Memory B cell (primary cell): ENCODE results near the gene AGER.
"Not testable (repeated sequence)": the region's sequence is repeated elsewhere in the genome, so short reads cannot be mapped to it uniquely, and the experiment has no call there.

ENCODE experiments used
- ATAC-seq: fragments of 150-1000 bp; cut with Tn5 transposase; 2 replicates; pipeline ENCODE4 v1.10.0; 2021; ENCODE audit warnings: low read depth, mild to moderate bottlenecking, moderate library complexity
- DNase-seq, 2 donors: peaks; one replicate each; pipeline ENCODE4 v3.0.0; 2022; ENCODE audit warnings: low spot score in 2 of 2
- H3K27ac Mint-ChIP-seq: one replicate; pipeline ENCODE4 v1.8.0; 2022; ENCODE audit warnings: mild to moderate bottlenecking, moderate library complexity, mixed read lengths
- H3K27me3 Mint-ChIP-seq: one replicate; pipeline ENCODE4 v1.8.0; 2022; ENCODE audit warnings: mixed read lengths
- H3K36me3 Mint-ChIP-seq: one replicate; pipeline ENCODE4 v1.8.0; 2022; ENCODE audit warnings: mild to moderate bottlenecking, mixed read lengths
- H3K4me1 Mint-ChIP-seq: one replicate; pipeline ENCODE4 v1.8.0; 2022; ENCODE audit warnings: mixed read lengths
- H3K4me3 Mint-ChIP-seq: one replicate; pipeline ENCODE4 v1.8.0; 2022; ENCODE audit warnings: mild to moderate bottlenecking, moderate library complexity, mixed read lengths
- H3K9me3 Mint-ChIP-seq: one replicate; pipeline ENCODE4 v1.8.0; 2022; ENCODE audit warnings: mixed read lengths

Gene AGER

DNA sequence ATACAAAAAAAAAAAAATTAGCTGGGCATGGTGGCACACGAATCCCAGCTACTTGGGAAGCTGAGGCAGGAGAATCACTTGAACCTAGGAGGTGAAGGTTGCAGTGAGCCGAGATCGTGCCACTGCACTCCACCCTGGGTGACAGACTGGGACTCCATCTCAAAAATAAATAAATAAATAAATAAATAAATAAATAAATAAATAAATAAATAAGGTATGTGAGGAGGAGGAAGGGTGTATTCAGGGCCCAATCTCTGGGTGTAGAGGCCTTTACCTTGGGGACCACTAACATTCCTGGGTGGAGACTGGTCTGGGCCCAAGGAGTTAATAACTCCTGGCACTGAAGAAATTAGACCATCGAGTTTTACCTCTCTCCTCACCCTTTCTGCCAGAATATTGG is 27.4 kb upstream of the AGER start:
- H3K27me3 Mint-ChIP-seq, ATAC-seq, H3K4me3 Mint-ChIP-seq, H3K36me3 Mint-ChIP-seq, H3K27ac Mint-ChIP-seq, H3K9me3 Mint-ChIP-seq, DNase-seq: not testable (repeated sequence)
- peaks cover 17% of the 10 kb centered on the region for H3K4me1 Mint-ChIP-seq

- H3K27me3 Mint-ChIP-seq: no peaks in the 10 kb centered on the region
- DNase-seq (no peak), ATAC-seq (no peak)
- no peaks in the 10 kb centered on the region for H3K36me3 Mint-ChIP-seq
- H3K4me3 Mint-ChIP-seq: no peak overlapping the region
- no peak overlapping the region for H3K27ac Mint-ChIP-seq
- H3K4me1 Mint-ChIP-seq: peaks cover 13% of the 10 kb centered on the region
- no peaks in the 10 kb centered on the region for H3K9me3 Mint-ChIP-seq
These were observed 26.1 kb upstream of the AGER start for GRCh38 chr6:32210191-32210601.

DNA sequence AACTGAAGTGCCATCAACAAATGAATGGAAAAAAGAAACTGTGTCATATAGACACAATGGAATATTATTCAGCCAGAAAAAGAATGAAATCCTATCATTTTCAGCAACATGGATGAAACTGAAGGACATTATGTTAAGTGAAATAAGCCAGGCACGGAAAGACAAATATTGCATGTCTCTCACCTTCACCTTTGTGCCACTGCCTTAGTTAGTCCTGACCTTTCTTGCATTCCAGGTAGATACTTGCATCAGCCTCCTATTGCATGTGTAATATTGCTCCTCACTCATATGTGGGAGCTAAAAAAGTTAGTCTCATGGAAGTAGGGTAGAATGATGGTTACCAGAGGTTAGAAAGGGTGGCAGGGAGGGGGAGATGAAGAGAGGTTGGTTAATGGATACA is 24.9 kb upstream of the AGER start:
- no peak overlapping the region for H3K4me3 Mint-ChIP-seq
- H3K9me3 Mint-ChIP-seq: no peaks in the 10 kb centered on the region
- peak overlapping the region; percentile 29 for H3K27ac Mint-ChIP-seq
- no peaks in the 10 kb centered on the region for H3K27me3 Mint-ChIP-seq
- H3K4me1 Mint-ChIP-seq: peaks cover 11% of the 10 kb centered on the region
- ATAC-seq: no peak
- no peak for DNase-seq
- no peaks in the 10 kb centered on the region for H3K36me3 Mint-ChIP-seq

GRCh38 chr6:32204268-32204715 is 20.2 kb upstream of the AGER start:
- peaks cover 7% of the 10 kb centered on the region for H3K4me1 Mint-ChIP-seq
- ATAC-seq: no peak
- H3K9me3 Mint-ChIP-seq: no peaks in the 10 kb centered on the region
- no peaks in the 10 kb centered on the region for H3K27me3 Mint-ChIP-seq
- H3K27ac Mint-ChIP-seq: no peak overlapping the region
- H3K4me3 Mint-ChIP-seq: no peak overlapping the region
- H3K36me3 Mint-ChIP-seq: no peaks in the 10 kb centered on the region
- DNase-seq: no peak

DNA sequence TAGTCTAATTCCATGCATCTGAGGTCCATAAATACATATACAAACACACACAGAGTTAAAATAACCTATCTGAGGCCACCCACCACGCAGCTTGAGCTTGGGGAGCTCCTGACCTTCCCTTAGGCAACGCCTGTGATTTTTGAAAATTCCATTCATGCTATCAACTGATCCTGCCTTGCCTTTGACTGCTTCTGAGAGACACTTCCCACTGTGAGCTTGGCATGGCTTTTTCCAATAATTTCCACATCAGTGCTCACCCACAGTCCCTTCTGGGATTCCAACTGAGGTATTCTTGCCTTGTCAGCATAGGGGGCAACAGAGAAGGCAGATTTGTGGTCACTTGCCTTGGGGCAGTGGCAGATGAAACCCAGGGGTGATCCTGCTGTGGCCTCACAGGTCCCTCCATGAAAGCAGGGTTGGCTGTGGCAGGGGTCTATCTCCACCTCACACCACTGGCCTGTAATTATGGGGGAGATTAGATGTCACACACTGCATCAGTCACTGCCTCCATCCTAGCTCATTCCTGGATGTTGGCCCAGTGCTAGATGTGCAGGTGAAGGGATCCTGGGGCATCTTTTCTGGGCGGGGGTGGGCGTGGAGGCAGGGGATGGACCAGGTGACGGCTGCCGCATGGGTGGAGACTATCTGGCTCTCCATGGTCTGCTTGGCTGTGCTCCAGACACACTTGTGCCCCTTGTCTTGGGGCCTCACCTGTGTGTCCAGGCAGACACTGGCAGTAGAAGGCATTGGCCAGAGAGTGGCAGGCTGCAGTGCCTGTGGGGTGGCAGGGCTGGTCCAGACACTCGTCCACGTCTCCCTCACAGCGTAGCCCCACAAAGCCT is 19.6 kb upstream of the AGER start:
- Mint-ChIP-seq H3K27me3 (no peaks in the 10 kb centered on the region), H3K36me3 (no peaks in the 10 kb centered on the region), H3K27ac (no peak overlapping the region), H3K4me1 (peaks cover 5% of the 10 kb centered on the region), H3K4me3 (no peak overlapping the region), H3K9me3 (no peaks in the 10 kb centered on the region)
- ATAC-seq (no peak), DNase-seq (no peak)

GRCh38 chr6:32202186-32202585 is 18.1 kb upstream of the AGER start:
- DNase-seq (no peak), ATAC-seq (no peak)
- no peaks in the 10 kb centered on the region for H3K36me3 Mint-ChIP-seq
- H3K27ac Mint-ChIP-seq: no peak overlapping the region
- H3K9me3 Mint-ChIP-seq: no peaks in the 10 kb centered on the region
- no peak overlapping the region for H3K4me3 Mint-ChIP-seq
- no peaks in the 10 kb centered on the region for H3K27me3 Mint-ChIP-seq
- H3K4me1 Mint-ChIP-seq: peaks cover under 1% of the 10 kb centered on the region

DNA sequence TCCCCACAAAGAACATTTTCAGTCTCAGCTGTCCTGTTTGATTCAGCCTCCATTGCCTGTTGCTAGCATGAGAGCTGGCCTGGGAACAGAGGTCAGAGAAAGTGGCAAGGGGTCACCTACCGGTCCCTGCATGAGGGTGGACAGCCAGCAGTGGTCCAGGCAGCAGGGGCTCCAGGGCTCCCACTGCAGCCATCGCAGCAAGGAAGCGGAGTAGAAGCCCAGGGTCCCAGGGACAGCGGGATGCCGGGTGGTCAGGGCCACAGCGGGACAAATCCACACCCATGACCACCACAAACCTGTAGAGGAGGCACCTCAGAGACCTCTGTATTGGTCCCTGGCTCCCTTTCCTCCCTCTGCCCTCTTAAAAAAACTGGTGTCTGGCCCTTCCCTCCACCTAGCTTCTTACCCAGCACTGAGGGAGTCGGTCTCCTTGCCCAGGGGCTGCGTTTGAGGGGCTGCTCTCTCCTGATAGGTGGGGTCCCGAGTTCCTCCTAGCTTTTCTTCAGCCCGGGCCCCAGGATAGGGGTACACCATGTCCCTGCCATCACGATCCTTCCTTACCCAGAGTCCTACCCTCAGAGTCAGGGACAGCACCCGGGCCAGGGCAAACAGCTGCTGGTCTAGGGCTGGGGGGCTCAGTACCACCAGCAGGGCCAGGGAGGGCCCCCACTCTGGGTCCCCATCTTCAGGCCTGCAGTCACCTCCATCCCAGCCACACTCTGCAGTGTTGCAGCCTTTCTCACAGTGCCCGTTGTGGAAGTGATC is 16.8 kb upstream of the AGER start:
- Mint-ChIP-seq H3K36me3 (no peaks in the 10 kb centered on the region), H3K27me3 (no peaks in the 10 kb centered on the region), H3K9me3 (no peaks in the 10 kb centered on the region), H3K4me3 (no peak overlapping the region), H3K4me1 (peaks cover 6% of the 10 kb centered on the region), H3K27ac (no peak overlapping the region)
- ATAC-seq: no peak
- DNase-seq: no peak

- no peak for DNase-seq
These were observed 14.8 kb upstream of the AGER start for GRCh38 chr6:32198866-32199265.

DNA sequence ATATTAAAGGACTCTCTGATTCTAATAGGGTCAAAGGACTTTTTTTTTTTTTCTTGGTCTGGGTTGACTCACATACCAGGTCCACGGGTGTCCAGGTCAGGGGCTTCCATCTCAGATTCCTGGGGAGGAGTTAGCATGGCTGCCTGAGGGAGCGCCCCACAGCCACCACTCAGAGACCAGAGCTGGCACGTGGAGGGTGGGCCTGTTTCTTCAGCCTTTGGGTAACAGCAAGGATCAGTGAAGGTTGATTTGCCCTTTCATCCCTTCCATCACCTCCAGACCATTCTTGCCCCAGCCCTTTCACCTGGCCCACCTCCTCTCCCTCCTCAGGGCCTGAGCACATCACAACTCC is 14.3 kb upstream of the AGER start:
- Mint-ChIP-seq H3K27me3 (no peaks in the 10 kb centered on the region), H3K36me3 (no peaks in the 10 kb centered on the region), H3K9me3 (no peaks in the 10 kb centered on the region), H3K27ac (peak overlapping the region; percentile 99), H3K4me3 (no peak overlapping the region), H3K4me1 (peaks cover 22% of the 10 kb centered on the region)
- no peak for DNase-seq
- ATAC-seq: no peak

More at GRCh38 chr6:32198866-32199265, 14.8 kb upstream of the AGER start:
- H3K36me3 Mint-ChIP-seq: no peaks in the 10 kb centered on the region
- no peak for ATAC-seq
- peaks cover 17% of the 10 kb centered on the region for H3K4me1 Mint-ChIP-seq
- peak overlapping the region; percentile 99 for H3K27ac Mint-ChIP-seq
- no peaks in the 10 kb centered on the region for H3K9me3 Mint-ChIP-seq
- no peaks in the 10 kb centered on the region for H3K27me3 Mint-ChIP-seq
- H3K4me3 Mint-ChIP-seq: no peak overlapping the region

- peak overlapping the region; percentile 98 for H3K4me3 Mint-ChIP-seq
- ATAC-seq: no peak
- DNase-seq: peak in 1 of 2 donors; percentile 47
These were observed 12.9 kb upstream of the AGER start for GRCh38 chr6:32196682-32197616.

DNA sequence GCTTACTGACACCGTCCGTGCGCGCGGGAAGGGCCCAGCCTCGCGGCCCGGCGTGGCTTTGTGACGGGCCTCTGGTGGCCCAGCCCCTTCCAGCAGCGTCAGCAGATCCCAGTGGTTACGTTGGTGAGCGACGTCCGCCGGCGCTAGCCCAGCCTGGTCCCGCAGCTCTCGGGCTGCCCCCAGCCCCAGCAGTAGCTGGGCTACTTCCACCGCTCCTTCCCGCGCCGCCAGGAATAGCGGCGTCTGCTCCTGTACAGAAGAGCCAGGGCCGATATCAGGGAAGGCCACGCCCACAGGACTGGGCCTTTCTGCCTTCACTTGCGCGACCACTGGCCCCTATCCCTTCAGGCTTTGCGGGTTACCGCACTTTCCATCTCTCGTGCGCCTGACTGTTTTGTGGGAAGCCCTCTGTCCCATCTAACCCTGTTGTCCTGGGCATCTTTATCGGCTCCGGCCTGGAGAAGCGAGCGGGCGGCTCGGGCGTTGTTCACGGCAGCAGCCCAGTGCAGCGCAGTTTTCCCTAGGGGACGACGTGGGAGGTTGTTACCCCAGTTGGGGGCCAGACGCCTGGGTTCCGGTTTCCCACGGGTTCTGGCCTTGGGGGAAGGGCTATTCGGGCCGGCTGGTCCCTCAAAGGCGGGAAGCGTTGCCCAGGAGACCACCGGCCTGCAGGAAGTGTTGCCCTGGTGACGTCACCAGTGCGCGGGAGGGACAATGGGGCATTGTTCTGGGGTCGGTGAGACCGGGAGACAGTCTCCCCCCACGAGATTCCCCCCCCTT is 12.0 kb upstream of the AGER start:
- Mint-ChIP-seq H3K36me3 (peaks cover 11% of the 10 kb centered on the region), H3K4me1 (peaks cover 30% of the 10 kb centered on the region), H3K27me3 (no peaks in the 10 kb centered on the region), H3K4me3 (peak overlapping the region; percentile 98), H3K9me3 (no peaks in the 10 kb centered on the region), H3K27ac (peak overlapping the region; percentile 99)
- peak; percentile 93 to 99 for DNase-seq
- peak; percentile 79 for ATAC-seq

More at GRCh38 chr6:32196682-32197616, 12.9 kb upstream of the AGER start:
- peaks cover 3% of the 10 kb centered on the region for H3K36me3 Mint-ChIP-seq
- peaks cover 25% of the 10 kb centered on the region for H3K4me1 Mint-ChIP-seq
- no peaks in the 10 kb centered on the region for H3K27me3 Mint-ChIP-seq
- H3K27ac Mint-ChIP-seq: peak overlapping the region; percentile 99
- H3K9me3 Mint-ChIP-seq: no peaks in the 10 kb centered on the region

DNA sequence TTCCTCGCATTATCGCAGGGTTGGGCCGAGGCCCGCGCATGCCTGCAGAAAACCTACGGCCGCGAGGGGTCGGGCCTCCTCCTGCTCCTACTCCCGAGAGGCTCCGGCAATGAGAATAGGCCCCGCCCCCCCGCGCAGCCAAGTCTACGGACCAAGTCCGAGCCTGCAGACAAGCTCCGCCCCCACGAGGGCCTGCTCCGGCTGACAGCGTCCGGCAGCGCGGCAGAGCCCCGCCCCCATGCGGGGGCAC is 11.5 kb upstream of the AGER start:
- Mint-ChIP-seq H3K27me3 (no peaks in the 10 kb centered on the region), H3K4me1 (peaks cover 32% of the 10 kb centered on the region), H3K9me3 (no peaks in the 10 kb centered on the region), H3K27ac (peak overlapping the region; percentile 99), H3K4me3 (peak overlapping the region; percentile 98), H3K36me3 (peaks cover 13% of the 10 kb centered on the region)
- DNase-seq (no peak), ATAC-seq (no peak)

GRCh38 chr6:32194825-32195651 is 11.0 kb upstream of the AGER start:
- H3K27ac Mint-ChIP-seq: peak overlapping the region; percentile 99
- ATAC-seq (no peak), DNase-seq (no peak)
- H3K27me3 Mint-ChIP-seq: no peaks in the 10 kb centered on the region
- peak overlapping the region; percentile 98 for H3K4me3 Mint-ChIP-seq
- peaks cover 15% of the 10 kb centered on the region for H3K36me3 Mint-ChIP-seq
- peaks cover 32% of the 10 kb centered on the region for H3K4me1 Mint-ChIP-seq
- no peaks in the 10 kb centered on the region for H3K9me3 Mint-ChIP-seq
